Right ventricle myocardium superior (tissue), 1 donor: ENCODE data around the gene PIP5K1C. TPM values are rescaled to one million over a fixed set of nuclear protein-coding genes. Genes with fewer than 3 reads are reported as not detected.
"Not testable (repeated sequence)": the region's sequence is repeated elsewhere in the genome, so short reads cannot be mapped to it uniquely, and the experiment has no call there.

Experiments
- ATAC-seq: fragments of 200-7000 bp; cut with Tn5 transposase; one replicate; pipeline ENCODE4 v1.9.1; 2020; ENCODE audit warnings: mild to moderate bottlenecking; ENCODE audit not compliant: poor library complexity
- DNase-seq: peaks from one replicate; pipeline ENCODE4 v3.0.0-alpha.2; 2020
- intact Hi-C: fragments of 100-400 bp; cut with DNase I; formaldehyde crosslinking; loops from one replicate; pipeline ENCODE4 v1.11.2; 2022
- total RNA-seq: library from RNA; stranded (reverse); fragmentation: NEBNext Ultra II Directional; extraction: Animal tissue kit (Norgen Biotek cat#: 25700); gene quantifications from one replicate; pipeline ENCODE4 v1.2.1, GENCODE V29; 2021
- donor health status: DM: no; HTN: yes; CAD: no; lungs with severe emphysema.

Gene PIP5K1C
- total RNA-seq, 1 donor from 2014 or later = 31.6 TPM

- DNase-seq = no peak
- no peak for ATAC-seq
- intact Hi-C loops = no loop called here
Measured at GRCh38 chr19:3639479-3639878, 60.8 kb downstream of the PIP5K1C start.

DNA sequence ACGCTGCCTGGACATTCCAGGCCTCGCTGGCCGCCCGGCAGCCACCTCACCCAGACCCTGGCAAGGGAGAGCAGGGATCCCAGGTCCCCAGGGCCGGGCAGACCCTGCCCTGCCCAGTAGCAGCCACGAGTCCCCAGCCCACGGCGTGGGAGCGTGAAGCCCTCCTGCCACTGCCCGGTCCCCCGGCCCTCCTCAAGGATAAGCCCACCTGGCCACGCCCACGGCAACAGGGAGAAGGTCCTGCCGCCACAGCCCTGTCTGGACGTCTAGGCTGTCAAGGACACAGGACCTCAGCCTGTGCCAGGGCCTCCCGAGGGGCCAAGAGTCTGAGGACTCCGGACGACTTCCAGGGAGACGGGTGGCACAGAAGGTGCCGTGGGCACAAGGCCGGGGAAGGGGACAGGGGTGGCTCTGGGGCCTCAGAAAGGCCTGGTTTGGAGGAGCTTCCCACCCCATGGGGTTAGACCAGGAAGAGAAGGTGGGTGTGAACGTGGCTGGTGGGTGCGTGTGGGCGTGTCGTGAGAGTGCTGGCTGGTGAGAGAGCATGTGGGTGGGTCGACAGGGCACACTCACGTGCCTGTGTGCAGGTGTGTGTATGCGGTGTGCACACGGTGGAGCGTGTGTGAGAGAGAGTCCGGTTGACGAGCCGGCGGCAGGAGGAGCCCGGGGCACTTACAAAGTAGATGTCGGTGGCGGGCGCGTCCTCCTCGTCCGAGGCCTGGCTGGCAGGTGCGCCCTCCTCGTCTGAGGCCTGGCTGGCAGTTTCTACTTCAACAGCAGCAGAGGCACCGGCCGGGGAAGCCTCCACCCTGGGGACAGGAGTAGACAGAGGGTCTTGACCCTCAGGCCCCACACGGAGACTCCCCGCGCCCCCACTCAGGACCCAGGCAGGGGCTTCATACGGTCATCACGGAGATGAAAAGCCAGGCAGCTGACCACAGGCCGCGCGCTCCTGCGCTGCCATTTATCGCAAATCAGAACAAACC is 61.8 kb downstream of the PIP5K1C start:
- DNase-seq (no peak), ATAC-seq (no peak)
- intact Hi-C loops = no loop called here

DNA sequence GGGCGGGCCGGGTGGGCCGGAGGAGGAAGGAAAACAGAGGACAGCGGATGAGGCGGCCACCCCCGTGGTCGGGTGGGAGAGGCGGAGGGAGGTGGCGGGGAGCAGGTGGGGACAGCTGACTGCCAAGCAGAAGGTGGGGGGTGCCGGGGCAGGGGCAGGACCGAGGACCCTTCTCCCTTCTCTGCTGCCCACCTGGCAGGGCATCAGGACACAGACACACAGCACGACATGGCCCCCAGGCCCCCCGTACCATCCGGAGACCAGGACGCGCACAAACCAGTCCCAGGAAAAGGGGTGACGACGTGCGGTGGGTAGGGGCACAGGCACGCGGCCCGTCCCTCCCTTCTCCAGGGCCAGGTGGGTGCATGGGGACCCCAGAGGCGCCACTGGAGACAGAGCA is 62.6 kb downstream of the PIP5K1C start:
- DNase-seq (no peak), ATAC-seq (no peak)

DNA sequence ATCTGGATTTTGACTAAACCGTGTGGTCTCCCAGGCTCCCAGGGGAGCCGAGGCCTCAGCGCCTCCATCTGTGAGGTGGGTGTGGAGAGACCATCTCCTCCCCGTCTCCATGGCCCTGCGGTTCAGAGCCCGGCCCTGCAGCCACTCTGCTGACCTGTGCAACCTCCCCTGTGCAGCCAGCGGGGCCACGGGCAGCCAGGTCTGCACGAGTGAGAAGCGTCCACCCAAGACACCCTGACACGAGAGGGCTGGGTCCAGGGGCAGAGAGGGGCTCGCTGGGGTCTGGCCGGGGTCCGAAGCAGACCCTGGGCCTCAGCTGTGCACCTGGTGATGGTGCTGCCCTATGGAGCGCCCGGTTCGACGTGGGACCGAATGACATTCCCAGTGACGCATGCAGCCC is 63.3 kb downstream of the PIP5K1C start:
- ATAC-seq (no peak), DNase-seq (no peak)
- intact Hi-C loops = no loop called here

More for the DNA sequence above, 62.6 kb downstream of the PIP5K1C start:
- intact Hi-C loops = no loop called here

DNA sequence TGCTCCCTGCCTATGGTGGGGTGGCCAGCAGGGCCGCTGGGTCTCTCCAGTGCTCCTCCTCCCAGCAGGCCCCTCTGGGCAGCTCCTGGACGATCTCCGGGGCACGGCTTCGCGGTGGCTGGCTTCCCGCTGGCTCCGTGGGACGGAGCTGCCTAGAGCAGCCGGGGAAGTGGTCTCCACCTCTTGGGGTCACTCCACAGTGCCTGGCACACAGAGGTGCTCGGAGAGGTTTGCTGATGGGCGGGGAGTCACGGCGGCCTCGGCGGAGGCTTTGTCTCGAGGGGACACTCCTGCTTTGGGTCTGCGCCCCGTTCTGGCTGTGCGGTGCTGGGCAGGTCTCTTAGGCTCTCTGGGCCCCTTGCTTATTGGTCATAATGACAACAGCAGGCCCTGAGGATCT is 63.8 kb downstream of the PIP5K1C start:
- DNase-seq = no peak
- intact Hi-C loops = no loop called here
- no peak for ATAC-seq

- no peak for DNase-seq
- ATAC-seq = no peak
- intact Hi-C loops = no loop called here
Measured at GRCh38 chr19:3634496-3635045, 65.7 kb downstream of the PIP5K1C start.

DNA sequence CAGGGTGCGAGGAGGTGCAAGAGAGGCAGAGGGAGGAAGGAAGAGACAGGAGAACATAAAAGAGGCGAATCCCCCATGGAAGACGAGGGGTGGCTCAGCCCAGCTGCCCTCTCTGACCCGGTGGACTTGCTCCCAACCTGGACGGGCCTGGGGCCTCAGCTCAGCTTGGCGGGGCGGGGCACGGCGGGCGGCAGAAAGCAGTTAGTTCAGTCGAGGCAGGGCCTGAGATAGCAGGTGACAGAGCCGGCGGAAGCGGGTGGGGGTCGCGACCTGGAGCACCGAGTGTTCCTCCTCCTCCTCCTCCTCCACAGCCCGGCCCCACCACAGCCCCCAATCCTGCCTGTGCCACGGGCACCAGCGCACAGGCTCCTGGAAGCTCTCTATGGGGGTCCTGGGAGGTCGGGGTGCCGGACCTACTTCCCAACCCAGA is 66.7 kb downstream of the PIP5K1C start:
- intact Hi-C loops = no loop called here
- DNase-seq = no peak
- no peak for ATAC-seq

DNA sequence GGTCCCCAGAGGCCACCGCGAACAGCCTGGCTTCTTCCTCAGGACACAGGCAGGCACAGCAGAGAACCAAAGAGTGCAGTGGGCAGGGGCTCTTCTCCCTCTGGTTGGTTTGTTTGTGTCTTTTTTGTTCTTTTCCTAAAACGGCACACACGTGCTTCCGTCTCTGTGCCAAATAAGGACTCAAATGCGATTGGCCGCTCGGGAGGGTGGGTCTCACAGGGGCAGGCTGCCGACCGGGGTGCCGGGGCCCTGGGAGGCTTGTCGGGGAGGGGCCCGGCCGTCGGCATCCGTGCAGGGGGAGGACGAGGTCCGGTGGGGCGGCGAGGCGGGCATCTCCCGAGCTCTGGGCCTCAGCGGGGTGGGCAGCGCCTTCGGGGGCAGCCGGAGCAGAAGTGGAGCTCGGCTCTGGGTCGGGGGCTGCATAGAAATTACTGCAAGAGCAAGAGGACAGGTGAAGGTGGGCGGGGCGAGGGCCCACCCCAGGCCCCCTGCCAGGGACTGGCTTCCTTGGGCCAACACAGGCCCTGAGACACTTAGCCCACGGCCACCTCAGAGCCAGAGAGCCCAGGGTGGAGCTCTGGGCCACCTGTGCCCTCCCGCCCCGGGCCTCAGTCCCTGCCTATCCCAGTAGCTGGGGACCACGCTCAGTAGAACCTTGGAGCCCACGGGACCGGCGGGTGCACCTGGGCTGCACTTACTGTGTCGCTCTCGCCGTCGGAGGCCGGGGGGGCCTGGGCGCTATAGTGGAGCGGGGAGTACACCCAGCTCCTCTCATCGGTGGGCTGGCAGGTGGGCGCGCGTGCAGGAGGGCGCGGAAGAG is 67.3 kb downstream of the PIP5K1C start:
- no peak for ATAC-seq
- DNase-seq = no peak
- intact Hi-C loops = no loop called here

- intact Hi-C loops = no loop called here
- no peak for ATAC-seq
- no peak for DNase-seq
Measured at GRCh38 chr19:3632098-3632497, 68.2 kb downstream of the PIP5K1C start.

DNA sequence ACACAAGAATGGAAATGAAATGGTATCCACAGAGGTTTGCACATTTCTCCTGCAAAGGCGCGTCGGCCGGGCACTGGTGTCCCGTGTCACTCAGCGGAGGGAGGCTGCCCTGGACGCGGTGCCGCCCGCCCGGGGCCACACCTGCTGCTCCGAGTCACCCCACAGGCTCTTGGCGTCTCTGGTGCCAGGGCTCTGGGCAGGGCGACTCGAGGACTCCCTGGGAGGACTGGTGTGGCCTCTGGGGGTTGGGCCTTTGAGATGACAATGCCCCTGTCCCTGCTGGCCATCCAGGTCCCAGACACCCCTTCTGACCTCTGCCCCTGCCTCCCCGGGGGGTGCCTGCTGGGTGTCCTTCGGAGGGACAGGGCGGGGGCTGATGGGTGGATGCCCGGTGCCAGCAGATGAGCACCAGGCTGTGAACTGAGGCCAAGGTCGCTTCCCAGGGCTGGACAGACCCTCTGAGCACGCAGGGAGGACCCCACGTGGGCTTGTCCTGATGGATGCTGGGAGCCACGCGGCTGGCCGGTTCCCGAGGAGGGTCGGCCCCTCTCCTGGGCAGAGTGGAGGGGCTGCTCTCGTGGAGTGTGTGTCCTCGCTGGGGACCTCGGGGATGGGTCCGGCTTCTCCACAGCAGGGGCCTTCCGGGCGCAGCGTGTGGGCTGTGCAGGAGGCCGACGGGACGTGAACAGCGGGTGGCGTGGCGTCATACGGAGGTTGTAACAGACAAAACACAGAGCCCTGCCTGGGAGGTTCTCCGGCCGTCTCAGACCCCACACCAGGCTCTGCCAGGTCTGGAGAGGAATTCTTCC is 69.0 kb downstream of the PIP5K1C start:
- ATAC-seq = no peak
- intact Hi-C loops = no loop called here
- no peak for DNase-seq

DNA sequence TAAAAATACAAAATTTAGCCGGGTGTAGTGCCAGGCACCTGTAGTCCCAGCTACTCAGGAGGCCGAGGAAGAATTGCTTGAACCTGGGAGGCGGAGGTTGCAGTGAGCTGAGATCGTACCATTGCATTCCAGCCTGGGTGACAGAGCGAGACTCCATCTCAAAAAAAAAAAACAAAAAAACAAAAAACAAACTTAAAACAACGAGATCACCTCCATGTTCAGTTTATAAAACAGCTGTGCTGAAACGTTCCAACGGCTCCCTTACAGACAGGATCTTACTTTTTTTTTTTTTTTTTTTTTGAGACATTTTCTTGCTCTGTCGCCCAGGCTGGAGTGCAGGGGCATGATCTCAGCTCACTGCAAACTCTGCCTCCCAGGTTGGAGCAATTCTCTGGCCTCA is 71.5 kb downstream of the PIP5K1C start:
- intact Hi-C loops, DNase-seq, ATAC-seq: not testable (repeated sequence)

- DNase-seq = no peak
- no peak for ATAC-seq
- intact Hi-C loops = no loop called here
Measured at GRCh38 chr19:3627351-3627723, 72.9 kb downstream of the PIP5K1C start.

DNA sequence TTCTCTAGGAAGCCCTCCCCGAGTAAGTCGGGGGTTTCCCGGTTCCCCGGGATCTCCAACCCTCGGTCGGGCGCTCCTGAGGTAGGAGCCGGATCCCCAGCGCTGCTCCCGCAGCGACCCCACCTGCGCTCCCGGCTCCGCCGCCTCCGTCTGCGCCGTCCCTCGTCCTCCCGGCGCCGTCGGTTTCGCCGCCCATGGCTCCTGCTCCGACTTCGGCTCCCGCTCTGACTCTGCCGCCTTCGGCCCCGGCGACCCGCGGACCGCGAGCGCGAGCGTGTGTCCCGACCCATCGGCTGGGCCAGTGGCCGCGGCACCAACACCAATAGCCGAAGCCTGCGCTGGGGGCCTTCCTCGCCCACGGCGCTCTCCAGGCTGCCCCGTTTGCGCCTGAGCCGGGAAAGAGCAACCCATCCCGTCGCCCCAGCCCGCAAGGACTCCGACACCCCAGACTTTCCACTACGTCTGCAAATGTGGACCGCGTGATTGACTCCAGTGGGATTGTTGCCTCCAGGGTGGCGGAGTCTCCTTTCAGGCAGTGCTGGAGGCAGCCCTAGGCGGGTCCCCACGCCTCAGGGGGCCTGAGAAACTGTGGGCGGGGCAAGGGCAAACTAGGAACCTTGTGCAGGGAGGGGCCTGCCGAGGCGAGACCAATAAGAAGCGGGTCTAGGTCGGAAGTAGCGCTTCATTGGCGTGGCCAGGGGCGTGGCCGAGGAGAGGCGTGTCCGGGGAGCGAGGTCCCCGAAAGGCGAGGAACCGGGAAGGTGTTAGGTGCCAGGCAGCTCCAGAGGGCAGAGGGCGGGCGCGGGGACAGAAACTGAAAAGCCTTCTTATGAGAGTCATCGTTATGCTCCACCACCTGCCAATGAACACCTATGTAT is 73.6 kb downstream of the PIP5K1C start, which contains the start of gene CACTIN:
TSS of gene CACTIN (minus strand) at position 318 of the 878 bp plus-strand sequence. CDS start at position 290, 28 bp downstream.
- DNase-seq (peak; percentile 100), ATAC-seq (peak; percentile 99)
- intact Hi-C loops = no loop called here

DNA sequence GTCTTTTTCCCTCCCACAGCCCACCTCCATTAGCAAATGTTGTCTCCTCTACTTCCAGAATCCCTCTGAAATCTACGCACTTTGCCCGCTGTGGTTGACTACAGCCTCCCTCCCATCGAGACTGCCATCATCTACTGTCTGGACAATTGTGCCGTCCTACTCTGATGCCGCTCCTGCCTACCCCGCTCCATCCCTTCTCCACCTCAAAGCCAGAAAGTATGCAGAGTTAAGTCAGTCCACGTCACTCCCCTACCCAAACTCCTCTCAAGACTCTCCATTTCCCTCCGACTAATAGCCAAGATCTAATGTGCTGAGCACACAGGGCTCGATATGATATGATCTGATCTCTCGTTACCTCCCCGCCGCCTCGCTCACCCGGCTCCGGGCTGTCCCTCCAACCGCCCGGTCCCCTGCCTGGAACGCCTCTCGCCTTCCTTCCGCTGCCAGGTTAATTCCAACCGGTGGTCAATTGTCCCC is 74.2 kb downstream of the PIP5K1C start:
- DNase-seq = no peak
- intact Hi-C loops = no loop called here
- no peak for ATAC-seq

DNA sequence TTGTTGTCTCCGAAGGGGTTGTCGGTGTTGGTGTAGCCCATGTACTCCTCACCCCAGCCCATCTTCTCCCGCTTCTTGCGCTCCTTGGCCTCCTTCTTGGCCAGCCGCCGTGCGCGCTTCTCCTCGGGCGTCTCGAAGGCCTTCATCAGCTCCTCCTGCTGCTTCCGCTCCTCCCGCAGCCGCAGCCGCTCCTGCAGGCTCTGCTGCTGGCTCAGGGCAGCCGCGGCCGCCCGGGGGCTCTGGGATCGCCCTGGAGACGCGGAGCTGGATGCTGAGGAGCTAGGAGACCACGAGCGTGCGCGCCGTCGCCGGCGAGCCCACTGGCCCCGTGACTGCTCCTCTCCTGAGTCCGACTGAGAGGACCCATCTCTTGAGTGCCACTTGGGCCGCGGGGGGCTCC is 76.6 kb downstream of the PIP5K1C start:
- ATAC-seq = no peak
- DNase-seq = no peak
- intact Hi-C loops = no loop called here

DNA sequence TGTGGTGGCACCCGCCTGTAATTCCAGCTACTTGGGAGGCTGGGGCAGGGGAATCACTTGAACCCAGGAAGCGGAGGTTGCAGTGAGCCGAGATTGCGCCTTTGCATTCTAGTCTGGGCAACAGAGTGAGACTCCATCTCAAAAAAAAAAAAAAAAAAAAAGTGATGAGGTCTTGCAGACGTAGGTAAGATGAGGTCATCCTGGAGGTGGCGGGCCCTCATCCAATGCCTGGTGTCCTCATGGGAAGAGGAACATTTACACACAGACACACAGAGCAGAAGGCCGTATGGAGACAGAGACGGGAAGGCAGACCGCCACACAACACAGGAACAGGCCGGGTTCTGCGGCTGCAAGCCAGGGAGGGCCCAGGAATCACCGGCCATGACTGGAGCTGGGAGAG is 78.0 kb downstream of the PIP5K1C start:
- ATAC-seq = no peak
- DNase-seq = no peak
- intact Hi-C loops = no loop called here

- DNase-seq (no peak), ATAC-seq (no peak)
- intact Hi-C loops = no loop called here
Measured at GRCh38 chr19:3621689-3622088, 78.6 kb downstream of the PIP5K1C start.
